ENCODE data around the gene MROH9.

The MROH9 gene

GRCh38 chr1:170964506-170964905, 29.2 kb downstream of the MROH9 start:
- in situ Hi-C loops (cut with MboI; ENCODE audit: low sequenced_read_pairs), result no loop called here

DNA sequence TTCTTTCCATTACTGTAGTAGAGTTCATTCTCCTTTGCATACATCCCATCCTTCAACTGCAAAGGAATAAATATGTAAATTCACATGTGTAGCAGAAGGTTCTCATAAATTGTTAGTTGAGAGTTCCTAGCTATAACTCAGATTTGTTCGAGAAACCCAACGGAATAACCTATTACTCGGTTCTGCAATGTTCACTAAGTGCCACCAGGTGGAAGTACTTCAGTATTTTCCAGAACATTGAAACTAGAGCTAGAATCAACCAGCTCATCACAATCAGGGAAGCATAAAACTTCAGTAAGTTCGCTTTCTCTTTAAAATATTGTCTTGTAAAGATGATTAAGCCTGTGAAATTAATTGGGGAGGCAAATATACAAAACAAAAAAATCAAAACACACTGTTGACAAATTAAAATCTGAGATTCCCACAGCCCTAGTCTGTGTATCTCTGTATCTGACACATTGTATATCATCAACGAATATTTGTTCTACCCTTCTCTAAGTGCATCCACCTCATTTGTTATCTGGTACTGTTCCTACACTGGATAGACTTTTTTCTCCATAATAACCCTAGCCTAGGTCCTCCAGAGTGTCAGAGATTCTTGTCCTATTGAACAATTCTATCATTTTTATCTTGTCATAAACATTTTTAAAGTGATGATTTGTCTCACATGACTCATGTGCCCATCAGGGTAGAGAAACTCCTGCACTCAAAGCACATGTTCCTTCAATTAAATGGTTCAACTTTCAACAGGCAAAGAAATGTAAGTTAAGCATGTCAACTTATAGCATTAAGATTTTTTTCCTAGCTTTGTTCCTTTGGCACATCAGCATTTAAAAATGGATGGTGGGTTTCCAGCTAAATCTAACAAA, 31.9 kb downstream of the MROH9 start:
- in situ Hi-C loops (cut with MboI; ENCODE audit: low sequenced_read_pairs), result no loop called here

DNA sequence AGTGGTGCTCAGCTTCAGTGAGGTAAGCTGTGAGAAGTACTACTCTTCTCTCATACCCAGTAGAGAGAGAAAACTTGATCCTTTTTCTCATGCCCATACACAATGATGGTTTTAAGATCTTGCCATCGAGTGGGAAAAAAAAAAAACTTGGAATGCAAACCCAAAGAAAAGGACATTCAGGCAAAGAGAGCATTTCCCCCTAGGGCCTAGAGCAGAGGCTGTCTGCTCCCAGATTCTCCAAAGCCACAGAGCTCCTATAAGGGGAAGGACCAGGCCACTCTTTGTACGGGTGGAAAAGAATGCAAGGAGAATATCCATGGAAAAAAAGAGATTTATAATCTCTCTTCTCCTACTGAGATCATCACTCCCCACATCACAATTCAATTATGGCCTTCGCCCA, 34.9 kb downstream of the MROH9 start:
- in situ Hi-C loops (cut with MboI; ENCODE audit: low sequenced_read_pairs), result no loop called here

GRCh38 chr1:170978371-170978910, 43.1 kb downstream of the MROH9 start:
- in situ Hi-C loops (cut with MboI; ENCODE audit: low sequenced_read_pairs), result no loop called here

- in situ Hi-C loops (cut with MboI; ENCODE audit: low sequenced_read_pairs), result no loop called here
These were observed 50.1 kb downstream of the MROH9 start for GRCh38 chr1:170985406-170985805.

DNA sequence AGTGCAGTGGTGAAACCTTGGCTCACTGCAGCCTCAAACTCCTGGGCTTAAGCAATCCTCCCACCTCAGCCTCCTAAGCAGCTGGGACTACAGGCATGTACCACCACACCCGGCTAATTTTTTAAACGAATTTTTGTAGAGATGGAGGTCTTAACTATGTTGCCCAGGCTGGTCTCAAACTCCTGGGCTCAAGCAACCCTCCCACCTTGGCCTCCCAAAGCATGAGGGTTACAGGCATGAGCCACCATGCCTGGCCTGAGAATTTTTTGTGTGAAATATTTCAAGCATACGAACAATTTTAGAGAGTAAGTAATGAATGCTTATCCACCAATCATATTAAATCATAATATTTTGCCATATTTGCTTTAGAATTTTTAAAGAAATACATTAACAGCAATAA, 51.6 kb downstream of the MROH9 start:
- in situ Hi-C loops (cut with MboI; ENCODE audit: low sequenced_read_pairs), result no loop called here

- in situ Hi-C loops (cut with MboI; ENCODE audit: low sequenced_read_pairs), result no loop called here
These were observed 52.1 kb downstream of the MROH9 start for GRCh38 chr1:170987424-170987823.

DNA sequence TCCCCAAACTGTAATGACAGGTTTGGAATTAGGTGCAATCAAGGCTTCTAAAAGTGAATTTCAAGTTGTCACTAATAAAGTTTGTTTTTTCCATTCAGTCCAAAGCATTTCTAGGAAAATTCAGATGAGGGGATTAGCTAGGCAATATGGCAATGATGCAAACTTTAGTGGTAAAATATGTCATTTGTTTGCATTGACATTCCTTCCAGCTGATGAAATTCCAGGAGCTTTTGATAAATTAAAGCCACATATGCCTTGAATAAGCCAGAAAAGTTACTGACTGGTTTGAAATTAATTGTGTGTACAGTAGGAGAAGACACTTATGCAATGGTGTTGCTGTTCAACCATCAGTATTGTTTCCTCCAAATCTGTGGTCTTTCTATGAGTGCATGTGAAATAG, 57.8 kb downstream of the MROH9 start:
- in situ Hi-C loops (cut with MboI; ENCODE audit: low sequenced_read_pairs), result no loop called here

GRCh38 chr1:170993717-170994116, 58.4 kb downstream of the MROH9 start:
- in situ Hi-C loops (cut with MboI; ENCODE audit: low sequenced_read_pairs), result no loop called here

- in situ Hi-C loops (cut with MboI; ENCODE audit: low sequenced_read_pairs), result no loop called here
These were observed 79.5 kb downstream of the MROH9 start for GRCh38 chr1:171014880-171015279.

- in situ Hi-C loops (cut with MboI; ENCODE audit: low sequenced_read_pairs), result no loop called here
These were observed 82.1 kb downstream of the MROH9 start for GRCh38 chr1:171017426-171017825.

GRCh38 chr1:171019971-171020370, 84.6 kb downstream of the MROH9 start:
- in situ Hi-C loops (cut with MboI; ENCODE audit: low sequenced_read_pairs), result no loop called here

- in situ Hi-C loops (cut with MboI; ENCODE audit: low sequenced_read_pairs), result no loop called here
These were observed 97.7 kb downstream of the MROH9 start for GRCh38 chr1:171032822-171033702.

- in situ Hi-C loops (cut with MboI; ENCODE audit: low sequenced_read_pairs), result no loop called here
These were observed 102.3 kb downstream of the MROH9 start for GRCh38 chr1:171037626-171038025.

DNA sequence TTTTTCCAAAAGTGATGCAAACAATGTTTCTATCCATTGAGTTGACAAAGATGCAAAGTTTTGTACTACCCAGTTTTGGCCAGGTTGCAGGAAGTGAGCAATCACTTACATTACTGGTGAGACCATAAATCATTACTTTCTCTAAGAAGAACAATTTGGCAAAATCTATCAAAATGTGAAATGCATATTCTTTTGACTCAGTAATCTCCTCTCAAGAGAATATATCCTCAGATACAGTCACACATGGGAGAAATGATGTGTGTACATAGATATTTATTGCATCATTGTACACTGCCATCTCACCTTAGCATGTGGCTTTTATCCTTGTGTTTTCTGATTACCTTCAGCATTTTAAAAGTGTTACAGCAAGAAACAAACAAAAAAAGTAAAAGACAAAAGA, 103.0 kb downstream of the MROH9 start:
- in situ Hi-C loops (cut with MboI; ENCODE audit: low sequenced_read_pairs), result no loop called here

GRCh38 chr1:171048014-171048413, 112.7 kb downstream of the MROH9 start:
- in situ Hi-C loops (cut with MboI; ENCODE audit: low sequenced_read_pairs), result no loop called here

GRCh38 chr1:171052977-171053376, 117.6 kb downstream of the MROH9 start:
- in situ Hi-C loops (cut with MboI; ENCODE audit: low sequenced_read_pairs), result no loop called here

DNA sequence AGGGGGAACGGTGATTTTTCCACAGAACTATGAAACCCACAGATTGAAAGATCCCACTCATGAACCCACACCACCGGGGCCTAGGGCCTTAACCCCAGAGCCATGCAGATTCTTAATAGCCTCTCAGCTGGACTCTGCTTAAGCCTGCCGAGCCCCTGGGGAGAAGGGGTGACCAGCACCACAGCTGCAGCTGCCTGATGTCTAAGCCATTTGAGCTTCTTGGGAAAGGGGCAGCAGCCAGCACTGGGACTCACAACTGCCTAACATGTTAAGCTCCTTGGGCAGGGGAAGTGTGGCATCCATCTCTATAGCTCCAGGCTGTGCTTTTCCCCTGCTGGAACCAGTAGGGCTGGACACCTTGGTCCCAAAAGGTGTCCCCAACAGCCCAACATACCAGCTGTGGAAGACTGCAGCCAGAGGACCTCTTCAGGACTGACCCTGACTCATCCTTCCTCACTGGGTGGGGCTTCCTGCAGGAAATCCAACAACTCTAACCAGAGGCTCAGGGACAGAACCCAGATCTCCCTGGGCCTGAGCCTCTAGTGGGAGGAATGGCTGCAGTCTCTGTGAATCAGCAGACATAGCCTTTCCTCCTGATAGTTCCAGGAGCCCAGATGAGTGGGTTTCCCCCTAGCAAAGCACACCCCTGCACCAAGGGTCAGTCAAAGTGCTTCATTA, 120.8 kb downstream of the MROH9 start:
- in situ Hi-C loops (cut with MboI; ENCODE audit: low sequenced_read_pairs), result no loop called here

- in situ Hi-C loops (cut with MboI; ENCODE audit: low sequenced_read_pairs), result no loop called here
These were observed 126.2 kb downstream of the MROH9 start for GRCh38 chr1:171061425-171062143.

DNA sequence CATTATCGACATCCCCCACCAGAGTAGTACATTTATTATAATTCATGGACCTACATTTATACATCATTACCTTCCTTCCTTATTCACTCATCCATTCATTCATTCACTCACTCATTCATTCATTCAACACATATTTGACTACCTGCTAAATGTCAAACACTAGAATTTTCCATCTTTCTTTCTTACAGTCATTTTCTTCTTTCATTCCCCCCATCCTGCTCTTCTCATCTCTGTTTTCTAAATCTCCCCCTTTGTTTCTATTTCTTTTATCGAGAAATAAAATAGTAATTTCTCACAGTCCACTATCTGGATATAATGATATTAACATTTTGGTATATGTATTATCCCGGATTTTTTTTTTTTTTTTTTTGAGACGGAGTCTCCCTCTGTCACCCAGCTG, 127.6 kb downstream of the MROH9 start:
- in situ Hi-C loops (cut with MboI; ENCODE audit: low sequenced_read_pairs), result no loop called here

All from HL-60/S4 (cell line).